ENCODE measurements around the gene ELF1. TPM values are rescaled to one million over a fixed set of nuclear protein-coding genes. Genes with fewer than 3 reads are reported as not detected.

ELF1 gene
- polyA plus RNA-seq, 2 of the 4 experiments (the other 2 are of a cell fraction): 24.9 to 45.0 TPM

GRCh38 chr13:41006306-41006705 is 12.8 kb downstream of the ELF1 start:
- ChIA-PET CTCF (interaction anchor here (0.9 kb wide), 1 partner anchor 22 kb away, joined by 3 read pairs; no protein-coding TSS in a partner anchor), POLR2A (no interaction called here)
- no peak for FAIRE-seq
- 80% methylated on average over 3 of the region's 3 CpGs for WGBS (ENCODE audit: missing lambda C conversion rate)
- no peak for ATAC-seq
- Histone ChIP-seq H3K4me1 (peaks cover 65% of the 10 kb centered on the region), H3K9me3 (no peaks in the 10 kb centered on the region), H3K4me2 (peak overlapping the region; percentile 40), H3K27ac (no peak overlapping the region), H3K4me3 (no peak overlapping the region)
- DNase-seq (ENCODE audit: low read depth in 1 of 2, low spot score in 1 of 2): no peak
- TF ChIP-seq, protein P1, sequence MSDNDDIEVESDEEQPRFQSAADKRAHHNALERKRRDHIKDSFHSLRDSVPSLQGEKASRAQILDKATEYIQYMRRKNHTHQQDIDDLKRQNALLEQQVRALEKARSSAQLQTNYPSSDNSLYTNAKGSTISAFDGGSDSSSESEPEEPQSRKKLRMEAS (IDR thresholded peaks at IDR 0.05): no peak
- TF ChIP-seq RARB (CRISPR knock-in tag; IDR thresholded peaks at IDR 0.05) (no peak), CHD2 (IDR thresholded peaks at IDR 0.05; ENCODE audit: low read length, partially characterized antibody) (no peak), ELK1 (IDR thresholded peaks at IDR 0.05; ENCODE audit: low read depth, low read length) (no peak), E2F6 (IDR thresholded peaks at IDR 0.05; ENCODE audit: borderline replicate concordance, low read depth) (no peak), REST (IDR thresholded peaks at IDR 0.05) (no peak), ZC3H11A (IDR thresholded peaks at IDR 0.05) (no peak), MAFK (IDR thresholded peaks at IDR 0.05; ENCODE audit: partially characterized antibody) (no peak)
- TF ChIP-seq, protein P2, sequence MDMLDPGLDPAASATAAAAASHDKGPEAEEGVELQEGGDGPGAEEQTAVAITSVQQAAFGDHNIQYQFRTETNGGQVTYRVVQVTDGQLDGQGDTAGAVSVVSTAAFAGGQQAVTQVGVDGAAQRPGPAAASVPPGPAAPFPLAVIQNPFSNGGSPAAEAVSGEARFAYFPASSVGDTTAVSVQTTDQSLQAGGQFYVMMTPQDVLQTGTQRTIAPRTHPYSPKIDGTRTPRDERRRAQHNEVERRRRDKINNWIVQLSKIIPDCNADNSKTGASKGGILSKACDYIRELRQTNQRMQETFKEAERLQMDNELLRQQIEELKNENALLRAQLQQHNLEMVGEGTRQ (IDR thresholded peaks at IDR 0.05): no peak

DNA sequence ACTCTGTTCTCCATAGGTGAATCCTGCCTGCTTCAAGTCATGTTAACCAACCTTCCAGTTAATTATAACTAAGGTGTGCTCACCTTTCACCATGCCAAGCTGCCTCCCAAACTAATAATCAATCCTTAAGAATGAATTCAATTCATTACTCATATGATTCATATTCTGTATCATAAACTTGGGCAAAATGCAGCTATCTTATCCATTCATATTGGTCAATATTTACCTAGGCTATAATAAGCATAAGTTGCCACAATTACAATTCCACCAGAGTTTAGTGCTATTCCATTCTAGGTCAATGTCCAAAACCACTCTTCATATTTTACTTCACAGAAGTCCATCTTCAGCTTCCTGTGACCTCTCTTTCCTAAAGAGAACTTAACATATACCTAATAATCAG is 13.4 kb downstream of the ELF1 start:
- H3K4me1 ChIP-seq: peaks cover 65% of the 10 kb centered on the region
- no peak for ATAC-seq
- TF ChIP-seq EHF (CRISPR knock-in tag; IDR thresholded peaks at IDR 0.05) (no peak), REST (IDR thresholded peaks at IDR 0.05) (no peak), CHD4 (IDR thresholded peaks at IDR 0.05; ENCODE audit: borderline replicate concordance) (no peak), CBX8 (IDR thresholded peaks at IDR 0.05) (no peak)
- TF ChIP-seq, protein P3, sequence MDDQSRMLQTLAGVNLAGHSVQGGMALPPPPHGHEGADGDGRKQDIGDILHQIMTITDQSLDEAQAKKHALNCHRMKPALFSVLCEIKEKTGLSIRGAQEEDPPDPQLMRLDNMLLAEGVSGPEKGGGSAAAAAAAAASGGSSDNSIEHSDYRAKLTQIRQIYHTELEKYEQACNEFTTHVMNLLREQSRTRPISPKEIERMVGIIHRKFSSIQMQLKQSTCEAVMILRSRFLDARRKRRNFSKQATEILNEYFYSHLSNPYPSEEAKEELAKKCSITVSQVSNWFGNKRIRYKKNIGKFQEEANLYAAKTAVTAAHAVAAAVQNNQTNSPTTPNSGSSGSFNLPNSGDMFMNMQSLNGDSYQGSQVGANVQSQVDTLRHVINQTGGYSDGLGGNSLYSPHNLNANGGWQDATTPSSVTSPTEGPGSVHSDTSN (IDR thresholded peaks at IDR 0.05): no peak
- no peak overlapping the region for H3K27ac ChIP-seq
- H3K9me3 ChIP-seq: no peaks in the 10 kb centered on the region
- DNase-seq (ENCODE audit: low read depth in 1 of 2, low spot score in 1 of 2): no peak
- no peak overlapping the region for H3K4me3 ChIP-seq
- CTCF ChIA-PET: interaction anchor here (0.9 kb wide), 1 partner anchor 21 kb away, joined by 3 read pairs; no protein-coding TSS in a partner anchor
- FAIRE-seq: no peak
- H3K4me2 ChIP-seq: peak overlapping the region; percentile 40
- POLR2A ChIA-PET: no interaction called here
